HG03159 (cell line): ENCODE results near the gene P2RY2.
"Not testable (repeated sequence)": the region's sequence is repeated elsewhere in the genome, so short reads cannot be mapped to it uniquely, and the experiment has no call there.

ENCODE experiments used
- ATAC-seq: cut with Tn5 transposase; IDR thresholded peaks from one replicate; pipeline ENCODE4 v1.9.1; 2021; ENCODE audit warnings: mild to moderate bottlenecking, moderate library complexity; ENCODE audit not compliant: unreplicated experiment

Gene P2RY2

GRCh38 chr11:73187854-73188253 is 30.2 kb upstream of the P2RY2 start:
- ATAC-seq = no peak

DNA sequence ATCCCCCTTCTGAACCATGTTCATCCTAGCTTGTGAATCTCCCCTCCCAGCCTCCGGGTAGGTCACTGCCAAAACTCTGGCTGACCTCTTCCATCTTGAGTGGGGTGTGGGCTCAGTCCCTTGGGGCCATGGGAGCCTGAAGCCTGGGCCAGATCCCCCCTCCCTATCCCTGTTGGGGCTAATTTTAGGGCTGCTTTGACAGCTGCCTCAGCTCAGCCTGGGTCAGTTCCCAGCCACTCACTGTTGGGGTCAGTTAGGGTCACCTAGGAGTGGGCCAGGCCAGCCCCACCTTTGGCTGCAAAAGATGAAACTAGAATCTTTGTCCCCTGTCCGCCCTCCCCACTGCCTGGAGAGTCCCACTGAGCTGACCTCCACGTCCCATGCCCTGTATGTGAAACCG is 29.8 kb upstream of the P2RY2 start:
- ATAC-seq = no peak

DNA sequence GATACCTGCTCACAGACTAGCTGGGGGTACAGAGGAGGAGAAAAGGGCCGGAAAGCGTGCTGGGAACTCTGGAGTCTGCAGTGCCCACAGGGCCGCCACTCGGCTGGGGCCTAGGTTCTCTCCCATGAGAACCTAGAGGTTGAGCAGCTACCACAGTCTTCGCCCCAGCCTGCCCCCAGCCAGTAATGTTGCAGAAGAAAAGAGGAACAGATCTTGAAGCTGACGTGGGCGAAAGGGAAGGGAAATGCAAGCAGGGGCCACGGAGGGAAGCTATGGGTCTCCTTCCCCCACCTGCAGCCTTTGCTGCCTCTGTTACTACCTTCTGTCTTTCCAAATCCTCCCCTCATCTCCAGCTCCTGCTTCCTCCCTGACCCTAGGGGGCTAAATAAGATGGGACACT is 28.8 kb upstream of the P2RY2 start:
- no peak for ATAC-seq

- ATAC-seq = no peak
Measured at GRCh38 chr11:73189723-73190556, 28.1 kb upstream of the P2RY2 start.

GRCh38 chr11:73190557-73190885 is 27.6 kb upstream of the P2RY2 start:
- ATAC-seq = no peak

- ATAC-seq = no peak
Measured at GRCh38 chr11:73191151-73191550, 26.9 kb upstream of the P2RY2 start.

DNA sequence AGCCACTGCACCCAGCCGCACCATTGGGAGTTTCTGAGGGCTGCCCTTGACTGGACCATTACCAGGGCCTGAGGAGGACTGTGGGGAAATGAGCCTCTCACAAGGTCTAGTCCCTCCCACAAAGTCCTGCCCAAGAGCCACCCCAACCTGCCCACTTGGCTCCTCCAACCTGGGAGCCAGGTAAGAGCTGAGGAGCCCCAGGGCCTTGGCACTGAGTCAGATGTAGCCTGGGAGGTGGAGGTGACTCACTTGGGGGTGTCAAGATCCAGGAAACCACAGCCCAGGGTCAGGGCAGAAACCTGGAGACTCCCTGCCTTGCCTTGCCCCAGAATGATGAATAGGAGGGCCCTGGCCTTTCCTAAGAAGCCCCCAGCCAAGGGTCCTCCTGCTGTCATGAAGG is 25.8 kb upstream of the P2RY2 start:
- ATAC-seq = no peak

DNA sequence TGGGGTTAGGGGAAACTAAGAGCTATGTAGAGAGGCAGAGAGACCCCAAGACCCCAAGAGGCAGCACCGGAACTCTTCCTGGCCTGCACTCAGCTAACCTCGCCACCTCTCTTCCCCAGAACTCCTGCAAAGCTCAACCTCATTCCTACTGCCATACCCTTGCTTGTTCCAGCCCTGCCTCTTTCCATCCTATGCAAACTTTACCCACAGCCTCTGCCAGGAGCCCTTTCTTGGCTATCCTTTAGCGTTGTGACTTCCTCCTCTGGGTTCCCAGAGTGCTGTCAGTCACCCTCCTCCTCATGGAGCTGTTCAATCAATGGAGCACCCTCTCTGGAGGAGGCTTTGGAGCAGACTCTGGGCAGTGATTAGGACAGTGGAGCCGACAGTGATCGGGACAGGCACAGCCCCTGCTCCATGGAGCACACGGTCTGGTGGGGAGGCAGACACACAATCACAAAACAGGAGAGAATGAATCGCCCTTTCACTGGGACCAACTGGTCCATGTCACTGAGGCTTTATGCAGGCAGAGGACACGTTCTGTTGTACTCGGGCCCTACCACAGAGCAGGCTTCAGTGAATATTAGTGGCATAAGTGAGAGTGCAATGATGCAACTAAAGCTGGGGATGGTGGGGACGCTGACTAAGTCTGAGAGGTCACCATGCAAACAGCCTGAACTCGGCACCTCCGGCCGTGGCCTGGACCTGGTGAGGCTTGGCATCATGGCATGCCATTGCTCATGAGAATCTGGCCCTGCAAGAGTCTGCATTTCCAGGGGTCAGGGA is 24.6 kb upstream of the P2RY2 start:
- no peak for ATAC-seq

GRCh38 chr11:73194034-73194507 is 24.0 kb upstream of the P2RY2 start:
- ATAC-seq = no peak

DNA sequence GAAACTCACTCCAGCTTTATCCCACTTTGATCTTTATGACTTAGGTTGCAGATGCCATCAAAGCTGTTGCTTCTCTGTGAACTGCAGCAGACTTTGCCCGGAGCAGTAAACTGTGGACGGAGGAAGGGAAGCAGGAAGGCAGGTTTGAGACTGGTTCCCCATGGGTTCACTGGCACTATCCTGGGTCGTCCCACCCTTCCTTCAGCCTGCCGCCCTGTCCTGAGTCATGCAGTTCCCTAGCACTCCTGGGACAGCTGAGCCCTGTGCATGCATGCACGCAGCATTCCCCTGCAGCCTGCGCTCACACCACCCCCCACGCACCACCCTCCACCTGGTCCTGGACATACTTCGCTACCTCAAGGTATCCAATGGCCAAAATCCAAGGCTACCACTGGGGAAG is 23.5 kb upstream of the P2RY2 start:
- no peak for ATAC-seq

GRCh38 chr11:73195191-73196007 is 22.7 kb upstream of the P2RY2 start:
- no peak for ATAC-seq

GRCh38 chr11:73196576-73196975 is 21.5 kb upstream of the P2RY2 start:
- no peak for ATAC-seq

- no peak for ATAC-seq
Measured at GRCh38 chr11:73197348-73197747, 20.7 kb upstream of the P2RY2 start.

DNA sequence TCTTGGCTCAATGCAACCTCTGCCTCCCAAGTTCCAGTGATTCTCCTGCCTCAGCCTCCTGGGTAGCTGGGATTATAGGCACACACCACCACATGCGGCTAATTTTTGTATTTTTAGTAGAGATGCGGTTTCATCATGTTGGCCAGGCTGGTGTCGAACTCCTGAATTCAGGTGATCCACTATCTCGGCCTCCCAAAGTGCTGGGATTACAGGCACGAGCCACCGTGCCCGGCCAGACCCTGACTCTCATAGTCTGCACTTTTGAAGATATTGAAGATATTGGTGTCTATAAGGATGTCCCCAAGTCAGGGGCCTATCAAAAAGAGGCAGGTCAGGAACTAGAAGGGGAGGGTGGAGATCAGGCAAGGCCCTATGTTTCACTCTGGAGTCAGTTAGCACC is 20.3 kb upstream of the P2RY2 start:
- not testable (repeated sequence) for ATAC-seq

DNA sequence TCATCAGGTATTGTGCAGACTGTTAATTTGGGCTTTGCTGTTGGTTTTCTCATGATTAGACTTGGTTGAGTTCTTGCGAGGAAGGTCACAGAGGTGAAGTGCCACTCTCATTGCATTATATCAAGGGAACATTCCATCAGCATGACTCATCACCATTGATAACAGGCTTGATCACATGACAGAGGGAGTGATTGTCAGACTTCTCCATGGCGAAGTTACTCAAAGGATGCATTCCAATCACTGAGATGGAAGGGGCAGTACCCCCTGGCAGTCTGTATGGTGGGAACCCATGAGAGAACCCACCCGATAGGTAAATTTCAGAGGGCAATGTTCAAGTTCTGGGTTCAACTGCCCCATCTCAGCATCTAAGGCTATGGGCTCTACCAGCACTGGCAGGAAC is 19.4 kb upstream of the P2RY2 start:
- ATAC-seq = no peak

DNA sequence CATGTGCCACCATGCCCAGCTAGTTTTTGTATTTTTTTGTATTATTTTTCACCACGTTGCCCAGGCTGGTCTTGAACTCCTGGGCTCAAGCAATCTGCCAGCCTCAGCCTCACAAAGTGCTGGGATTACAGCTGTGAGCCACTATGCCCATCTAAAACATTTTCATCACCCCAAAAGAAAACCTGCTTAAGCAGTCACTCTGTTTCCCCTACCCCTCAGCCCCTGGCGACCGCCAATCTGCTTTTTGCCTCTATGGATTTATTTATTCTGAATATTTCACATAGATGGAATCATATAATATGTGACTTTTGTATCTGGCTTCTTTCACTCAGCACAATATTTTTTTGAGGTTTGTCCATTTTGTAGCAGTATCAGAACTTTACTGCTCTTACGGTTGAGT is 18.6 kb upstream of the P2RY2 start:
- ATAC-seq = no peak

- no peak for ATAC-seq
Measured at GRCh38 chr11:73200256-73200655, 17.8 kb upstream of the P2RY2 start.

- no peak for ATAC-seq
Measured at GRCh38 chr11:73201249-73201648, 16.8 kb upstream of the P2RY2 start.

DNA sequence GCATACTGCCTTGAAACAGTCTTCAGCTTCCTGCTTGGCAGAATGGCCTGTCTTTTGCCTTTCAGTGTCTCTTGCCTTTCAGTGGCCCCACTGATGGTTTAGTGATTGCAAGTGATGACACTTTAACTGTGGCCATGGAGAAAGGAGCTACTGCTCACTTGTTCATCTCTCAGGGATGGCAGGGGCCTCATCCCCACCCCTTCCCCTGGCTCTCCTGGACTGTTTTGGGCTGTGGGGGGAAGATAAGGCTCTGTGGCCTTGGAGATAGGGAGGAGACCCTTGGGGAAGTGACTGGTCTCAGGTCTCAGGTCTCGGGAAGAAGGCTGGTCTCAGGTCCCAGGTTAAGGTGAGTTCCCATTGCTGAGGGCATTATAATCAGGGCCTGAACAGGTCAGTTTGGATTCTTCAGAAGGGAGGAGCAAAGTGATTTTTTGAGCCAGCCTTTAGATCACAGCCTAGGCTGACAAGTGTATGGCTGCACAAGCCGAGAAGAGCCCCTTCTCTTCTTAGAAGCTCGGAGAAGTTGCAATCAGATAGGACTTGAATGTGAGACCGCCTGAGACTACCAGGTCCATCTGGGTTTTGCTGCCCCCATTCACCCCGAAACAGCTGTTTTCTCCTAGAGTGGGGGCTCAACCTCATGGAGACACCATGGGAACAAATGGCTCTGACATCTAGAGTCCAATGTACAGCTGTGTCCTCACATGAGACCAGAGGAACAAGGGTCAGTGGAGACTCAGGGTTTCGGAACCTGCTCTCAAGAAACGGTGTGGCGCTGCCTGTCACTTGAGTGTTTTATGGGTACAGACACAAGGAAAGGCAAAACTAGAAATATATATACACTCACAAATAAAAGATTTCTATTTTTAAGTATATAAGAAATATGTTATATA is 15.9 kb upstream of the P2RY2 start:
- ATAC-seq = no peak

- ATAC-seq = no peak
Measured at GRCh38 chr11:73203322-73203721, 14.8 kb upstream of the P2RY2 start.
